H9 (cell line): ENCODE results near the gene LRRC28. TPM values are rescaled to one million over a fixed set of nuclear protein-coding genes. Genes with fewer than 3 reads are reported as not detected.

ENCODE experiments used
- DNase-seq: peaks from one replicate; pipeline ENCODE4 v3.0.0-alpha.2; 2017
- H2AFZ ChIP-seq: one replicate; pipeline ENCODE4 v1.6.1; 2013; ENCODE audit warnings: mild to moderate bottlenecking, low read length, control low read depth, moderate library complexity
- H2AK5ac ChIP-seq: 2 replicates; pipeline ENCODE4 v1.6.1; 2013; ENCODE audit warnings: low read length, control low read depth, mixed read lengths; ENCODE audit not compliant: insufficient read length
- H2BK120ac ChIP-seq: one replicate; pipeline ENCODE4 v1.6.1; 2013; ENCODE audit warnings: low read depth, mild to moderate bottlenecking, low read length, control low read depth, inconsistent platforms; ENCODE audit not compliant: poor library complexity, severe bottlenecking
- H2BK12ac ChIP-seq: 2 replicates; pipeline ENCODE4 v1.6.1; 2013; ENCODE audit warnings: low read length, control low read depth, mixed read lengths, low read depth; ENCODE audit not compliant: insufficient read length
- H2BK15ac ChIP-seq: 2 replicates; pipeline ENCODE4 v1.6.1; 2013; ENCODE audit warnings: low read depth, low read length, control low read depth
- H2BK20ac ChIP-seq: one replicate; pipeline ENCODE4 v1.6.1; 2013; ENCODE audit warnings: low read depth, mild to moderate bottlenecking, low read length, control low read depth, inconsistent platforms; ENCODE audit not compliant: poor library complexity, severe bottlenecking
- H2BK5ac ChIP-seq: 2 replicates; pipeline ENCODE4 v1.6.1; 2013; ENCODE audit warnings: low read length, control low read depth, mixed read lengths; ENCODE audit not compliant: insufficient read length
- H3K14ac ChIP-seq: 2 replicates; pipeline ENCODE4 v1.6.1; 2013; ENCODE audit warnings: low read length, control low read depth; ENCODE audit not compliant: insufficient read depth
- H3K18ac ChIP-seq: 2 replicates; pipeline ENCODE4 v1.6.1; 2013; ENCODE audit warnings: low read depth, mild to moderate bottlenecking, mixed read lengths, low read length, control low read depth; ENCODE audit not compliant: insufficient read length
- H3K23ac ChIP-seq: 2 replicates; pipeline ENCODE4 v1.6.1; 2013; ENCODE audit warnings: low read length, control low read depth, mixed read lengths, low read depth; ENCODE audit not compliant: insufficient read length
- H3K23me2 ChIP-seq: 2 replicates; pipeline ENCODE4 v1.6.1; 2013; ENCODE audit warnings: low read depth, mild to moderate bottlenecking, mixed read lengths, low read length, control low read depth; ENCODE audit not compliant: insufficient read length, poor library complexity, severe bottlenecking
- H3K27ac ChIP-seq: 2 replicates; pipeline ENCODE4 v1.5.1; 2013; ENCODE audit warnings: low read length, control low read depth, mixed read lengths, low read depth; ENCODE audit not compliant: insufficient read length
- H3K27me3 ChIP-seq: 2 replicates; pipeline ENCODE4 v1.6.1; 2013; ENCODE audit warnings: low read length, control low read depth, inconsistent platforms; ENCODE audit not compliant: insufficient read depth
- H3K4ac ChIP-seq: 2 replicates; pipeline ENCODE4 v1.6.1; 2013; ENCODE audit warnings: low read depth, mild to moderate bottlenecking, control low read depth, inconsistent platforms, low read length, moderate library complexity
- H3K4me1 ChIP-seq: 2 replicates; pipeline ENCODE4 v1.6.1; 2013; ENCODE audit warnings: low read length, control low read depth, inconsistent platforms; ENCODE audit not compliant: insufficient read depth
- H3K4me2 ChIP-seq: 2 replicates; pipeline ENCODE4 v1.6.1; 2013; ENCODE audit warnings: low read length, control low read depth, mixed read lengths; ENCODE audit not compliant: insufficient read length, insufficient read depth
- H3K56ac ChIP-seq: 2 replicates; pipeline ENCODE4 v1.6.1; 2013; ENCODE audit warnings: low read depth, mild to moderate bottlenecking, mixed read lengths, low read length, control low read depth; ENCODE audit not compliant: insufficient read length
- H3K79me1 ChIP-seq: 2 replicates; pipeline ENCODE4 v1.6.1; 2013; ENCODE audit warnings: low read depth, mild to moderate bottlenecking, moderate library complexity, low read length, control low read depth, inconsistent platforms; ENCODE audit not compliant: insufficient read depth, poor library complexity, severe bottlenecking
- H3K79me2 ChIP-seq: 2 replicates; pipeline ENCODE4 v1.6.1; 2013; ENCODE audit warnings: low read length, control low read depth, inconsistent platforms; ENCODE audit not compliant: insufficient read depth
- H3K9ac ChIP-seq: 2 replicates; pipeline ENCODE4 v1.6.1; 2013; ENCODE audit warnings: low read length, control low read depth, mixed read lengths; ENCODE audit not compliant: insufficient read length; ENCODE audit errors: extremely low read depth
- H3K9me3 ChIP-seq: one replicate; pipeline ENCODE4 v1.6.1; 2013; ENCODE audit warnings: low read depth, low read length, inconsistent platforms; ENCODE audit not compliant: control insufficient read depth
- H3T11ph ChIP-seq: one replicate; pipeline ENCODE4 v1.6.1; 2013; ENCODE audit warnings: mild to moderate bottlenecking, low read length, control low read depth, inconsistent platforms
- H4K20me1 ChIP-seq: one replicate; pipeline ENCODE4 v1.6.1; 2013; ENCODE audit not compliant: control insufficient read depth, insufficient read length, insufficient read depth
- H4K5ac ChIP-seq: 2 replicates; pipeline ENCODE4 v1.6.1; 2013; ENCODE audit warnings: low read depth, mild to moderate bottlenecking, mixed read lengths, low read length, control low read depth; ENCODE audit not compliant: insufficient read length
- H4K8ac ChIP-seq: replicated peaks from 2 replicates; pipeline ENCODE4 v1.6.1; 2013; ENCODE audit warnings: low read length, control low read depth, mixed read lengths, low read depth; ENCODE audit not compliant: insufficient read length
- H4K91ac ChIP-seq: 2 replicates; pipeline ENCODE4 v1.6.1; 2013; ENCODE audit warnings: low read depth, mild to moderate bottlenecking, moderate library complexity, mixed read lengths, low read length, control low read depth; ENCODE audit not compliant: insufficient read length
- H3K27ac Mint-ChIP-seq, 3 experiments: 2 replicates in 2 of 3; 3 replicates in 1 of 3; pipeline ENCODE4 v1.8.0; 2020 to 2021; ENCODE audit warnings: mixed read lengths in 3 of 3, mild to moderate bottlenecking in 1 of 3, moderate library complexity in 1 of 3
- H3K27me3 Mint-ChIP-seq: 2 replicates; pipeline ENCODE4 v1.8.0; 2021; ENCODE audit warnings: low read depth, mild to moderate bottlenecking, moderate library complexity, mixed read lengths
- H3K36me3 Mint-ChIP-seq, 3 experiments: 2 replicates in 2 of 3; 3 replicates in 1 of 3; pipeline ENCODE4 v1.8.0; 2020 to 2021; ENCODE audit warnings: low read depth in 3 of 3, mixed read lengths in 3 of 3; ENCODE audit not compliant: insufficient read depth in 1 of 3
- H3K4me1 Mint-ChIP-seq, 2 experiments: 2 replicates each; pipeline ENCODE4 v1.8.0; 2020; ENCODE audit warnings: mixed read lengths in 2 of 2
- H3K4me3 Mint-ChIP-seq, 2 experiments: 2 replicates in 1 of 2; 3 replicates in 1 of 2; pipeline ENCODE4 v1.8.0; 2020 to 2021; ENCODE audit warnings: mild to moderate bottlenecking in 2 of 2, mixed read lengths in 2 of 2, moderate library complexity in 1 of 2
- H3K9me3 Mint-ChIP-seq, 2 experiments: 2 replicates in 1 of 2; 3 replicates in 1 of 2; pipeline ENCODE4 v1.8.0; 2020; ENCODE audit warnings: mild to moderate bottlenecking in 2 of 2, mixed read lengths in 2 of 2, moderate library complexity in 1 of 2
- CTCF ChIP-seq: fragments of 200-600 bp; sonication (generic); conservative IDR thresholded peaks from 3 replicates; pipeline ENCODE4 v1.8.0; 2021; ENCODE audit warnings: antibody characterized with exemption, mild to moderate bottlenecking
- WGBS: extraction: QIAGEN DNeasy Blood & Tissue Kit; methylation state at CpG from one replicate; pipeline ENCODE4 v1.1.7; 2013; ENCODE audit warnings: missing lambda C conversion rate, low lambda C conversion rate, mixed read lengths; ENCODE audit not compliant: insufficient read length; ENCODE audit errors: extremely low coverage; 5-methylcytosine and 5-hydroxymethylcytosine counted together
- total RNA-seq: library from RNA; stranded (reverse); gene quantifications from 2 replicates; pipeline ENCODE4 v1.2.1, GENCODE V29; 2021

Gene LRRC28
- total RNA-seq, 1 experiment from 2014 or later, result 17.6 TPM

- H3K9me3 Mint-ChIP-seq, result no peaks in the 10 kb centered on the region
- no peak overlapping the region for H3T11ph ChIP-seq
- H3K4me1 ChIP-seq, result no peaks in the 10 kb centered on the region
- no peak overlapping the region for H2AFZ ChIP-seq
- H3K23me2 ChIP-seq, result no peaks in the 10 kb centered on the region
- H3K18ac ChIP-seq, result no peak overlapping the region
- no peak overlapping the region for H4K5ac ChIP-seq
- H4K91ac ChIP-seq, result no peak overlapping the region
- DNase-seq, result no peak
- no peak overlapping the region for H2BK5ac ChIP-seq
- H3K27me3 ChIP-seq, result no peaks in the 10 kb centered on the region
- H4K8ac ChIP-seq, result no peak overlapping the region
- no peak overlapping the region for H3K23ac ChIP-seq
- no peaks in the 10 kb centered on the region for H3K79me1 ChIP-seq
- H3K14ac ChIP-seq, result no peak overlapping the region
- H2BK12ac ChIP-seq, result no peak overlapping the region
- H3K9me3 ChIP-seq, result no peaks in the 10 kb centered on the region
- H3K4me1 Mint-ChIP-seq, result peaks cover 2 to 5% of the 10 kb centered on the region in 2 experiments; a peak in 3 of 4 replicates
- H2BK15ac ChIP-seq, result no peak overlapping the region
- H3K27ac ChIP-seq, result no peak overlapping the region
- peaks cover 4% of the 10 kb centered on the region for H4K20me1 ChIP-seq
- H2BK120ac ChIP-seq, result no peak overlapping the region
- H3K36me3 Mint-ChIP-seq, result no peaks in the 10 kb centered on the region
- no peaks in the 10 kb centered on the region for H3K79me2 ChIP-seq
- H3K56ac ChIP-seq, result no peak overlapping the region
- H2BK20ac ChIP-seq, result no peak overlapping the region
- no peak overlapping the region for H3K4ac ChIP-seq
- WGBS, result no CpG with 5 or more reads among the region's 8 CpGs
- no peaks in the 10 kb centered on the region for H3K27me3 Mint-ChIP-seq
- H3K4me3 Mint-ChIP-seq, result no peak overlapping the region
- H3K9ac ChIP-seq, result no peak overlapping the region
- no peak overlapping the region for H3K4me2 ChIP-seq
- no peak overlapping the region for H2AK5ac ChIP-seq
- TF ChIP-seq CTCF, result no peak
- no peak overlapping the region; a peak in 1 of 7 replicates for H3K27ac Mint-ChIP-seq
Measured at GRCh38 chr15:99427210-99427609, 175.9 kb downstream of the LRRC28 start.
